ENCODE measurements around the gene PTPRE. TPM values are rescaled to one million over a fixed set of nuclear protein-coding genes. Genes with fewer than 3 reads are reported as not detected.

The PTPRE gene
- total RNA-seq, 3 donors from 2014 or later (not counting 1 experiment from before 2014, with no cell fraction given) = 274 to 280 (median 275) TPM

- H3K36me3 ChIP-seq (ENCODE audit: control insufficient read depth, insufficient read depth, low read length) = peaks cover 91% of the 10 kb centered on the region
- peaks cover 17% of the 10 kb centered on the region in 2 donors for H3K4me1 Mint-ChIP-seq
- no peak overlapping the region for H3K4me3 Mint-ChIP-seq
- H3K4me3 ChIP-seq (ENCODE audit: low read length) = no peak overlapping the region
- TF ChIP-seq CTCF (IDR thresholded peaks at IDR 0.05) = no peak
- intact Hi-C loops (cut with micrococcal nuclease) = no loop called here
- H3K4me1 ChIP-seq (ENCODE audit: control insufficient read depth, insufficient read depth, low read length) = no peaks in the 10 kb centered on the region
- H3K27ac Mint-ChIP-seq = peak overlapping the region; percentile 33 to 71
- WGBS (ENCODE audit: insufficient coverage) = 96% methylated on average over 13 of the region's 13 CpGs
- ATAC-seq (no peak), DNase-seq (no peak)
- no peaks in the 10 kb centered on the region for H3K27me3 Mint-ChIP-seq (ENCODE audit: low read depth in 2 of 2)
- H3K27ac ChIP-seq (ENCODE audit: low read length) = no peak overlapping the region
- no peaks in the 10 kb centered on the region for H3K27me3 ChIP-seq (ENCODE audit: control insufficient read depth, insufficient read depth, low read length)
- no peaks in the 10 kb centered on the region for H3K9me3 Mint-ChIP-seq
- H3K9me3 ChIP-seq (ENCODE audit: control insufficient read depth, insufficient read depth, low read length) = no peaks in the 10 kb centered on the region
- peaks cover 35% of the 10 kb centered on the region for H3K36me3 Mint-ChIP-seq
Observed at GRCh38 chr10:128080231-128080630, 173.3 kb downstream of the PTPRE start.

DNA sequence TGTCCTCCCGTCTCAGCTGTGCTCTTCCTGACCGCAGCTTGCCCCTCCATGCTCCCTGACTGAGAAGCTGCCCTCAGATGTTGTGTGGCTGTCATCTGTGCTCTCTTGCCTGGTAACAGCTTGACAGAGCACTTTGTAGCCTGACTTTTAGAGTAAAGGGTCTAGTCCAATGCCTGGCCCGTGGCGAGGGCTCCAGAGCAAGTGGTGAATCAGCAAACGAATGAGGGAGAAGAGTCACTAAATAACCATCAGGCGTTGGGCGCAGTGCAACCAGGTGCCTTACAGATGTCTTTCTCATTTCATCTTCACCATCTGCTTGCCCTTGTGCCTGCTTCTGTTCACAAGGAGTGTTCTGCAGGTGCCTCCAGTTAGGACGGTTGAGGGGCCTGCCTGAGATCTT, 173.7 kb downstream of the PTPRE start:
- intact Hi-C loops (cut with micrococcal nuclease) = no loop called here
- DNase-seq = no peak

DNA sequence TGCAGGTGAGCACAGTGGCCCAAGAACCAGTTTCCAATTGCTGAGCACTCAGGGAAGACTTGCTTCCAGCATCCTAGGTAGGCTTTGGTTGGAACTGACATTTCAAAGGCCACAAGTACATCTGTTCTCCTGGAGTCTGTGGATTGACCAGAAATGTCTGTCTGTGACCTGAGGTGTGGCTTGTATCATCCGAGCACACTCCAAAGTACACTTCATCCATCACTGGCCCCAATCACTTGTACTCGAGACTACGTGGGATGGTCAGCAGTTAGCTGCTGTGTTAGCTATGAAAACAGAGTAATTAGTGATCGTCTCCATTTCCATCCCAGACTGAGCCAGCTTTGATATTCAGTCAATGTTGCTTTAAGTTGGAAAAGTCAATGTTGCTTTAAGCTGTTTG, 174.3 kb downstream of the PTPRE start:
- intact Hi-C loops (cut with micrococcal nuclease) = no loop called here
- peaks cover 83% of the 10 kb centered on the region for H3K36me3 ChIP-seq (ENCODE audit: control insufficient read depth, insufficient read depth, low read length)
- no peaks in the 10 kb centered on the region for H3K27me3 Mint-ChIP-seq (ENCODE audit: low read depth in 2 of 2)
- H3K27ac ChIP-seq (ENCODE audit: low read length) = no peak overlapping the region
- H3K9me3 Mint-ChIP-seq = no peaks in the 10 kb centered on the region
- H3K4me3 Mint-ChIP-seq = no peak overlapping the region
- no peaks in the 10 kb centered on the region for H3K27me3 ChIP-seq (ENCODE audit: control insufficient read depth, insufficient read depth, low read length)
- peak overlapping the region in 1 of 2 donors; percentile 71 for H3K27ac Mint-ChIP-seq
- ATAC-seq (no peak), DNase-seq (no peak)
- H3K4me3 ChIP-seq (ENCODE audit: low read length) = no peak overlapping the region
- H3K4me1 ChIP-seq (ENCODE audit: control insufficient read depth, insufficient read depth, low read length) = no peaks in the 10 kb centered on the region
- H3K36me3 Mint-ChIP-seq = peaks cover 27% of the 10 kb centered on the region
- H3K4me1 Mint-ChIP-seq = peaks cover 8% of the 10 kb centered on the region in 2 donors
- H3K9me3 ChIP-seq (ENCODE audit: control insufficient read depth, insufficient read depth, low read length) = no peaks in the 10 kb centered on the region
- 90% methylated on average over 4 of the region's 4 CpGs for whole genome bisulfite sequencing (ENCODE audit: insufficient coverage)
- TF ChIP-seq CTCF (IDR thresholded peaks at IDR 0.05) = no peak

More for the DNA sequence above, 173.7 kb downstream of the PTPRE start:
- Mint-ChIP-seq H3K4me3 (no peak overlapping the region), H3K27me3 (ENCODE audit: low read depth in 2 of 2) (no peaks in the 10 kb centered on the region), H3K9me3 (no peaks in the 10 kb centered on the region), H3K4me1 (peaks cover 13% of the 10 kb centered on the region in 2 donors), H3K27ac (peak overlapping the region; percentile 33 to 71), H3K36me3 (peaks cover 31% of the 10 kb centered on the region)
- no peaks in the 10 kb centered on the region for H3K9me3 ChIP-seq (ENCODE audit: control insufficient read depth, insufficient read depth, low read length)
- ATAC-seq = no peak
- no peak overlapping the region for H3K4me3 ChIP-seq (ENCODE audit: low read length)
- H3K27me3 ChIP-seq (ENCODE audit: control insufficient read depth, insufficient read depth, low read length) = no peaks in the 10 kb centered on the region
- H3K36me3 ChIP-seq (ENCODE audit: control insufficient read depth, insufficient read depth, low read length) = peaks cover 89% of the 10 kb centered on the region
- no peaks in the 10 kb centered on the region for H3K4me1 ChIP-seq (ENCODE audit: control insufficient read depth, insufficient read depth, low read length)
- no peak for TF ChIP-seq CTCF (IDR thresholded peaks at IDR 0.05)
- 88% methylated on average over 8 of the region's 8 CpGs for WGBS (ENCODE audit: insufficient coverage)
- no peak overlapping the region for H3K27ac ChIP-seq (ENCODE audit: low read length)

DNA sequence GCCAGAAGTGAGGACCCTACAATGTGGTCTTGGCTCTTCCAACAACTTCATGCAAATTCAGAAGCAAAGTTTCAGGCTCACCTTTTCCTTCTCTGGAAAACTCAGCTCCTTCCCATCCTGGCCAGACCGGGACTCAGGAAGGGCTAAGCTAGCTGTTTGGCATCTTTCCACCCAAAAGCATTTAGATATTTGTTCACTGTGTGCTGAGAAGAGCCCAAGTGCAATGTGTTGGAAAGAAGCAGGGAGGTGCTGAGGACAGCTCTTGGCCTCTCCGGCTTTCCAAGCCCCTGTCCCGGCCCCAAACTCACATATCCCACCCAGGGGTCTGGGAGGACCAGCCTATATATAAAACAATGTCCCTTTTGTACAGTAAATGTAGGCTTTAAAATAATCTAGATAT, 174.8 kb downstream of the PTPRE start:
- Mint-ChIP-seq H3K27ac (peak overlapping the region; percentile 24 to 71), H3K27me3 (ENCODE audit: low read depth in 2 of 2) (no peaks in the 10 kb centered on the region), H3K36me3 (peaks cover 27% of the 10 kb centered on the region), H3K9me3 (no peaks in the 10 kb centered on the region), H3K4me1 (peaks cover 8 to 9% of the 10 kb centered on the region in 2 donors), H3K4me3 (no peak overlapping the region)
- intact Hi-C loops (cut with micrococcal nuclease) = no loop called here
- Histone ChIP-seq H3K4me1 (ENCODE audit: control insufficient read depth, insufficient read depth, low read length) (no peaks in the 10 kb centered on the region), H3K4me3 (ENCODE audit: low read length) (no peak overlapping the region), H3K27ac (ENCODE audit: low read length) (no peak overlapping the region), H3K9me3 (ENCODE audit: control insufficient read depth, insufficient read depth, low read length) (no peaks in the 10 kb centered on the region), H3K27me3 (ENCODE audit: control insufficient read depth, insufficient read depth, low read length) (no peaks in the 10 kb centered on the region), H3K36me3 (ENCODE audit: control insufficient read depth, insufficient read depth, low read length) (peaks cover 78% of the 10 kb centered on the region)
- ATAC-seq (no peak), DNase-seq (no peak)
- no peak for TF ChIP-seq CTCF (IDR thresholded peaks at IDR 0.05)
- 100% methylated on average over 1 of the region's 3 CpGs for WGBS (ENCODE audit: insufficient coverage)
